ENCODE measurements around the gene KARS1. TPM values are rescaled to one million over a fixed set of nuclear protein-coding genes. Genes with fewer than 3 reads are reported as not detected.

Gene KARS1
- total RNA-seq, 6 experiments from 2014 or later, result 135 to 158 (median 152) TPM

- Mint-ChIP-seq H3K4me3 (no peak overlapping the region), H3K27me3 (ENCODE audit: insufficient read depth) (peaks cover 7% of the 10 kb centered on the region), H3K27ac (no peak overlapping the region), H3K9me3 (no peaks in the 10 kb centered on the region), H3K4me1 (ENCODE audit: low read depth) (peaks cover 36% of the 10 kb centered on the region), H3K36me3 (ENCODE audit: low read depth) (peaks cover 50% of the 10 kb centered on the region)
- no peak for TF ChIP-seq CTCF (IDR thresholded peaks at IDR 0.05)
- DNase-seq, result no peak
Measured at GRCh38 chr16:75626806-75627205, 20.7 kb downstream of the KARS1 start.

- H3K27ac Mint-ChIP-seq, result peak overlapping the region; percentile 54
- peak; percentile 33 for DNase-seq
- TF ChIP-seq CTCF (IDR thresholded peaks at IDR 0.05), result no peak
- H3K4me1 Mint-ChIP-seq (ENCODE audit: low read depth), result peaks cover 50% of the 10 kb centered on the region
- peaks cover 39% of the 10 kb centered on the region for H3K36me3 Mint-ChIP-seq (ENCODE audit: low read depth)
- no peaks in the 10 kb centered on the region for H3K9me3 Mint-ChIP-seq
- H3K4me3 Mint-ChIP-seq, result no peak overlapping the region
- peaks cover 7% of the 10 kb centered on the region for H3K27me3 Mint-ChIP-seq (ENCODE audit: insufficient read depth)
Measured at GRCh38 chr16:75624921-75625334, 22.5 kb downstream of the KARS1 start.

GRCh38 chr16:75622761-75623605, 24.5 kb downstream of the KARS1 start, which contains the start of gene ADAT1:
Gene ADAT1 (minus strand): TSS chr16:75623281. CDS start chr16:75620799, 2,482 bp downstream.
- TF ChIP-seq CTCF (IDR thresholded peaks at IDR 0.05), result no peak
- H3K27ac Mint-ChIP-seq, result peak within 1 kb of the TSS; percentile 97
- H3K27me3 Mint-ChIP-seq (ENCODE audit: insufficient read depth), result peaks cover 7% of the 10 kb centered on the region

GRCh38 chr16:75621170-75621477, 26.3 kb downstream of the KARS1 start:
- Mint-ChIP-seq H3K27ac (no peak overlapping the region), H3K4me3 (peak overlapping the region; percentile 99), H3K36me3 (ENCODE audit: low read depth) (peaks cover 28% of the 10 kb centered on the region), H3K4me1 (ENCODE audit: low read depth) (peaks cover 46% of the 10 kb centered on the region), H3K27me3 (ENCODE audit: insufficient read depth) (peaks cover 5% of the 10 kb centered on the region), H3K9me3 (no peaks in the 10 kb centered on the region)
- DNase-seq, result peak; percentile 16
- TF ChIP-seq CTCF (IDR thresholded peaks at IDR 0.05), result peak; percentile 67

More at GRCh38 chr16:75622761-75623605, 24.5 kb downstream of the KARS1 start, which contains the start of gene ADAT1:
- Mint-ChIP-seq H3K36me3 (ENCODE audit: low read depth) (peaks cover 42% of the 10 kb centered on the region), H3K4me1 (ENCODE audit: low read depth) (peaks cover 50% of the 10 kb centered on the region), H3K9me3 (no peaks in the 10 kb centered on the region), H3K4me3 (peak within 1 kb of the TSS; percentile 99)
- peak; percentile 97 for DNase-seq

GRCh38 chr16:75620326-75621169, 26.9 kb downstream of the KARS1 start:
- H3K36me3 Mint-ChIP-seq (ENCODE audit: low read depth), result peaks cover 22% of the 10 kb centered on the region
- H3K27ac Mint-ChIP-seq, result no peak overlapping the region
- peaks cover 5% of the 10 kb centered on the region for H3K27me3 Mint-ChIP-seq (ENCODE audit: insufficient read depth)
- peaks cover 46% of the 10 kb centered on the region for H3K4me1 Mint-ChIP-seq (ENCODE audit: low read depth)
- TF ChIP-seq CTCF (IDR thresholded peaks at IDR 0.05), result no peak
- peak overlapping the region; percentile 99; the same call in 1 of the 2 replicates for H3K4me3 Mint-ChIP-seq
- DNase-seq, result no peak
- no peaks in the 10 kb centered on the region for H3K9me3 Mint-ChIP-seq
